NCI-H1694 (cell line): Measurements from ENCODE around the gene RCN1.
"Not testable (repeated sequence)": the region's sequence is repeated elsewhere in the genome, so short reads cannot be mapped to it uniquely, and the experiment has no call there.

Source experiments
- DNase-seq: peaks from one replicate; lab custom pipeline; 2025; lab: John Stamatoyannopoulos, UW

The RCN1 gene

DNA sequence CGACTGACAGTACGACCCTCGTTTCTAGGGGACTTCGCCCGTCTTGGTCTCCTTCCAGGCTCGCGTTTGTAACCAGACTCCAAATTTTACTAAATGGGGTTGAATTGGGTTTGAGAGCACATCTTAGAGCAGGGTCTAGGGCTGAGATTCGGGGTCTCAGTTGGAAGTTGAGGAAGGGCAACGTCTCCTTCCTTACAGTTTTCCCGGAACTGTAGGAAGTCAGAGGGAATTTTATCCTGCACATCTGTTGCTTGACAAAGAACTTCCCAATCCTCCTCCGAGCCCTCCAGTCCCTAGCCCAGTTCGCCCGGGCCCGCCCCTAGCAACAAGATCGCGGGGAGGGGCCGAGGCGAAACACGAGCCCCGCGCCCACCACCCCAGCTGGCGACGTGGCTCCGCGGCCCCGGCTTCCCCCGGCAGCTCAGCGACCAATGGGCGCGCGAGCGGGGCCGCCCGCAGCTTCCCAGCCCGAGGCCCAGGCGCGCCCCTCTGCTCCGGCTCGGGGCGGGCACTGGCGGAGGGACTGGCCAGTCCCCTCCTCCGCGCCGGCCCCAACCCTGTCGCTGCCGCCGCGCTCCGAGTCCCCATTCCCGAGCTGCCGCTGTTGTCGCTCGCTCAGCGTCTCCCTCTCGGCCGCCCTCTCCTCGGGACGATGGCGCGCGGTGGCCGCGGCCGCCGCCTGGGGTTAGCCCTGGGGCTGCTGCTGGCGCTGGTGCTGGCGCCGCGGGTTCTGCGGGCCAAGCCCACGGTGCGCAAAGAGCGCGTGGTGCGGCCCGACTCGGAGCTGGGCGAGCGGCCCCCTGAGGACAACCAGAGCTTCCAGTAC, at the start of gene RCN1:
TSS of gene RCN1 (plus strand) at position 530 of the 826 bp plus-strand sequence. CDS start at position 653, 123 bp downstream.
- DNase-seq: peak; percentile 70

- no peak for DNase-seq
Measured at GRCh38 chr11:32043737-32044136, 47.1 kb upstream of the RCN1 start.

- DNase-seq: no peak
Measured at GRCh38 chr11:32044158-32044863, 46.6 kb upstream of the RCN1 start.

GRCh38 chr11:32045456-32045855, 45.4 kb upstream of the RCN1 start:
- no peak for DNase-seq

DNA sequence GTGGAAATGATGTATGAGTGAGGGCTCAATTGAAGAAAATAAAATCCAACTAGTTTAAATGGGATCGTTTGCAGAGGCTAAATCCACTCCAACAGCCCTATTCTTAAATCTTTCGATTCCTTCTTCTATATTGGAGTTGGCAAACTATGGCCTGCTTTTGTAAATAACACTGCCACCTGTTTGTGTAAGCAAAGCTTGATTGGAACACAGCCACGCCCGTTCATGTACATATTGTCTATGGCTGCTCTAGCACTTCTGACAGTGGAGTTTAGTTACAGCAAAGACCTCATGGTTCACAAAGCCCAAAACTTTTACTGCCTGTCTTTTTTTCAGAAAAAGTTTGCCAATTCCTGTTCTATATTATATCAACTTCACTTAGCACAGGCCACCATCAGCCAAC, 40.6 kb upstream of the RCN1 start:
- no peak for DNase-seq

- peak; percentile 71 for DNase-seq
Measured at GRCh38 chr11:32052215-32052614, 38.7 kb upstream of the RCN1 start.

- DNase-seq: no peak
Measured at GRCh38 chr11:32053151-32053888, 37.6 kb upstream of the RCN1 start.

DNA sequence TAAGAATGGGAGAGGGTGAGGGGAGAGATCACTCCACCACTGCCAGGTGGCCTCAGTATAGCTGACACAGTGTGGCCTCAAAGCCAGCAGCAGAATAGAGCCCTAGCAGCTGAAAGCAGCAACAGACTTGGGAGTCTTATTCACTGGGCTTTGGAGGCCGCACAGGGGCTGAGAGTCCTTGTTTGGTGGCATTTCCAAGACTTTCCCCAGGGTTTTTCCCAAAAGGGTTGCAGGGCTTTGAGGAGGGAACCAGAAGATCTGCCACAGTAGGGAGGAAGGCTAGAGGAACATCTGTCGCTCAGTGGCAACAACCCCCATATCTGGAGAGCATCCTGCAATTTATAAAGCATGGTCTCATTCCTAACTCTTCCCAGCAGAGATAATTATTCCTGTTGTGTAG, 35.0 kb upstream of the RCN1 start:
- no peak for DNase-seq

- DNase-seq: no peak
Measured at GRCh38 chr11:32056438-32056837, 34.4 kb upstream of the RCN1 start.

DNA sequence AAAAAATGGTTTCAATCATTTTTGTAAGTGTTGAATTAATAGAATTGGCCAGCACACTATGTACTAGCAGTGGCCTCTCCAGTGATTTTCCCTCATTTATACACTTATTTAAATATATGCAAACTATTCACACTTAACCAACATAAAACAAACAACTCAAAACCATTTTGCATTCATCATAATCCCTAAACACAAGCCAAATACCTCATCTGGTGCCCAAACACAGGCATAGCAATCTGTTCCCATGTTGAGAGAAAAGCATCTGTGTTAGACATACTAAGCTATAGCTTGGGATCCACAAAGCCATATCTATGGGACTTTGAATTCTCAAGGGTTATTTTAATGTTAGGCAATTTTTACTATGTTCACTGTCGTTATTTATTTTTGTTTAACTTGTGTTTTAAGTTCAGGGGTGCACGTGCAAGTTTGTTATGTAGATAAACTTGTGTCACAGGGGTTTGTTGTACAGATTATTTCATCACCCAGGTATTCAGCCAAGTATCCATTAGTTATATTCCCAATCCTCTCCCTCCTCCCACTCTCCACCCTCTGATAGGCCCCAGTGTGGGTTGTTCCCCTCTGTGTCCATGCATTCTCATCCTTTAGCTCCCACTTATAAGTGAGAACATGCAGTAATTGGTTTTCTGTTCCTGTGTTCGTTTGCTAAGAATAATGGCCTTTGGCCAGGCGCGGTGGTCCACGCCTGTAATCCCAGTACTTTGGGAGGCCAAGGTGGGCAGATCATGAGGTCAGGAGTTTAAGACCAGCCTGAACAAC, 31.0 kb upstream of the RCN1 start:
- peak; percentile 35 for DNase-seq

DNA sequence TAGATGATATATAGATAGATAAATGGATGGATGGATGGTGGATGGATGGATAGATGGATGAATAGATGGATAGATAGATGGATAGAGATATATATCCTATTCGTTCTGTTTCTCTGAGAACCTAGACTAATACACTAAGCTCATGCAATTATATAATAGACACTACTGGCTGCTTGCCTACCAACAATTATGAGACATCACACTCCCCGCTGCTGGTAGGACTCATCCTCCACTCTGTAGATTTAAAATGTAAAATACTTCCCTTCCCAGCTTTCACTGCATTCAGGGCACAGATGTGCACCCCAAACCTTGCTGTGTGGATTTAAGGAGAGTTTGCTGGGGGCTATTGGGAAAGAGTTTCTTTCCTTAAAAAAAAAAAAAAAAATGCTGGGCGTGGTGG, 28.3 kb upstream of the RCN1 start:
- DNase-seq: no peak

- not testable (repeated sequence) for DNase-seq
Measured at GRCh38 chr11:32063031-32063430, 27.8 kb upstream of the RCN1 start.

GRCh38 chr11:32065865-32066629, 24.8 kb upstream of the RCN1 start:
- DNase-seq: no peak

DNA sequence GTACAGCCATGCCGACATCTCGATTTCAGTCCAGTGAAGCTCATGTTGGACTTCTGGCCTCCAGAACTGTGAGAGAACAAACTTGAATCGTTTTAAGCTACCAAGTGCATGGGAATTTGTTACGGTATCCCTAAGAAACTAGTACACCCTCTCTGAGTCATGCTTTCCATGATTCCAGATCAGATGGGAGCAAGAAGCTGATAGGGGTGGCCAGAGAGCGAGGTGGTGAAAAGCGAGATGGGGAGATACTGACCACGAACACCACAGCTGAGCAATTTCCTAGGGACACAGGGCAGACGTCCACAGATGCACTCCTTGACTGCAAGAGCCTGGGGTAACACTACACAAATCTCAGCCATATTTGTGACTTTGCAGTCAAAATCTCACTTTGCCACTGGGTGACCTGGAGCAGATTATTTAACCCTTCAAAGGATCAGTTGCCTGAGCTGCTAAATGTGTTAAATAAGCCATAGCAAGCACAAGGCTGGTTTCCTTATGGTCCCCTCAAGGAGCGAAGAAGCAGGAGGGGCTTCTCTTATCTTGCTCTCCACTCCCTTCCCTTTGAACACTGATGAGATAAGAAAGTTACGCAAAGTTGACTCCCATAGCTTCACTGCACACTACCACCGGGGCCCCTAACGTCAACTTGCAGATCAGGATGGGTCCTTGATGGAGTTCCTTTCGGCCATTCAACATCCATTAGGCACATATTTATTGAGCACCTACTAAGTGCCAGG, 22.6 kb upstream of the RCN1 start:
- no peak for DNase-seq

DNA sequence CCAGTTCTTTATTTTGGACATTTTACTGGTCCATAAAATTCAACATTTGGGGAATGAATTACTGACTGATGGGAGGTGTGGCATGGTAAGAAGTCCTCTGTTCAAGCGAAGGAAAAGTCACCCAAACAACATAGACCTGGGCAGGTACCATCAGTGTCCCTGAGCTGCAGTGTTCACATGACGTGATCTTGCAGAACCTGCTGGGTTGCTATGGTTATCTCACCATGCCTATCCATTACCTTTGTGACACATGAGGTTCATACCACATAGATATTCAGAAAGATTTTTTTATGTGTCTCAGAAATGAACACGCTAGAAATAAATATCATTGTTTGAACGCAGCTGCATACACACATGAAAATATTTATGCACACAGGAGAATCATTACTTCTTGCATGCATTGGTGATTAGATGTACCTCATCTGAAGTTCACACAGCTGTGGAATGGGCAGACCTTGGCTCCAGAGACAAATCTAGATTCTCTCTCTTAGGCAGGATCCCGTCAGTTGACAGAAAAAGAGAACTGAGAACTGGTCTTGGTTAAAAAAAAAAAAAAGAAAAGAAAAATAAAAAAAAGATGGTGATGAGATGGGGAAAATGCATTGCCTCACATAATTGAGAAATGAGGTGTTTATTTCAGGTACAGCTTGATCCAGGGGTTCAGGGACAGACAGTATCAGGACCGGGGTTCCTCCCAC, 21.4 kb upstream of the RCN1 start:
- no peak for DNase-seq

DNA sequence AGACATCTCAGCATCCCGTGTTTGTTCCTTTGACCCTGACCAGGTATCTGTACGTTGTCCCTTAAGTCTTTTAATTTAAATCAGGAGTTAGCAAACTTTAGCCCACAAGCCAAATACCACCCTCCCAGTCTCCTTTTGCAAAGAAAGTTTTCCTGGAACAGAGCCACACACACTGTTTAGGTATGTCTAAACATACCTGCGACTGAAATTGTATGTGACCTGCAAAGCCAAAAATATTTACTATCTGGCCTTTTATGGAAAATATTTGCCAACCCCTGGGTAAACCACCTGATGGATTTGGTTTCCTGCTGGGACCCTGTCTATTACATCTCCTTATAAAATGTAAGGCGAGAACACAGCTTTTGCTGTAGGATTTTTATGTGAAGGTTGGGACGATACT, 20.2 kb upstream of the RCN1 start:
- no peak for DNase-seq

GRCh38 chr11:32071811-32072210, 19.1 kb upstream of the RCN1 start:
- DNase-seq: no peak

DNA sequence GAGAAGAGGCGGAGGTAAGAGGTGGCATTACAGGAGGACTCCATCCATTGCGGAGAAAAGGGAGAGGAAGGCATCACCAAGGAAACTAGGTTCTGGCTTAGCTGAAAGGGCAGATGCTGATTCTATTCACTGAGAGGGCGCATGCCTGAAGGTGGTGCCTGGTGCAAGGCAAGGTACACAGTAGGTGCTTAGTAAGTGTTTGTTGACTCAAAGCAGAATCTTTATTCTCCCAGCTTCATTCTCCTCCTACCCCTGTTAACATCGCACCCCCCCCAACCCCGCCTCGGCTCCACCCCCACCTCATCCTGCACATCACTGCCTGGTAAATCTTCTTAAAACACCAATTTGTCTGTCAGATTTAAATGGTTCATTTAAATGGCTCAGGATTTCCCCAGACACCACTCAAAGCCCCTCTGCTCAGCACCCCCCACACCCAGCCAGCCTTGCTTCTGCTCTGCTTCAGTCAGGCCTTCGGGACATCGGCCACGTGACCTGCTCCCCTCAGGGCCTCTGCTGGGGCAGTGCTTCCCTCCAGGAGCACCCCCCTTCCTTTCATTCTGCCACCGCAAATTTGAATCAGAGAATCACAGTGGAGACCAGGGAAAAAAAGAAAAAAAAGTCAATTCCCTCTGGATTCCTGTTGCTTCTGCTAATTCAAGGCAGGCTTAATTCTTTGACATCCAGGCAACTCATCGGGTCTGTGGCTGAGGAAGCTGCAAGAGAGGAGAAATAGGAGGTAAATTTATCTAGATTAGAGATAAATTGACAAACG, 17.8 kb upstream of the RCN1 start:
- DNase-seq: no peak

- no peak for DNase-seq
Measured at GRCh38 chr11:32073644-32074026, 17.2 kb upstream of the RCN1 start.
